ENCODE measurements around the gene TRAPPC5.

DNA sequence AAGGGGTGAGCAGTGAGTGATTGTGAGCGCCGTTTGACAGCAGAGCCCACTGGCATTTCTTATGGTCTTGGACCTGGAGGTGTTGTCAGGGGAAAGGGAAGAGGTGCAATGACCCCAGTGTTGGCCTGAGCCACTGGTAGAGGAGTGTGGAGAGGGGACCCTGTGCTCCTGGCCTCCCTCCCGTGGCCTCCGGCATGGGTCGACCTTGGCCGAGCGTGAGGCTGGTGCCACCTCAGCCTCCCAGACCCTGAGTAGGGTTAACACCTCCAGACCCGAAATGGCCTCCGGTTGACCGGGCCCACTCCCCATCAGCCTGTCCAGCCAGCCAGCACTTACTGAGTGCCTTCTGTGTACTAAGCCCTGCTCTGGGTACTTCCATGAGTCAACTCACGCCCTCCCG lies 6.5 kb downstream of the TRAPPC5 start:
- TF ChIP-seq, protein P1, sequence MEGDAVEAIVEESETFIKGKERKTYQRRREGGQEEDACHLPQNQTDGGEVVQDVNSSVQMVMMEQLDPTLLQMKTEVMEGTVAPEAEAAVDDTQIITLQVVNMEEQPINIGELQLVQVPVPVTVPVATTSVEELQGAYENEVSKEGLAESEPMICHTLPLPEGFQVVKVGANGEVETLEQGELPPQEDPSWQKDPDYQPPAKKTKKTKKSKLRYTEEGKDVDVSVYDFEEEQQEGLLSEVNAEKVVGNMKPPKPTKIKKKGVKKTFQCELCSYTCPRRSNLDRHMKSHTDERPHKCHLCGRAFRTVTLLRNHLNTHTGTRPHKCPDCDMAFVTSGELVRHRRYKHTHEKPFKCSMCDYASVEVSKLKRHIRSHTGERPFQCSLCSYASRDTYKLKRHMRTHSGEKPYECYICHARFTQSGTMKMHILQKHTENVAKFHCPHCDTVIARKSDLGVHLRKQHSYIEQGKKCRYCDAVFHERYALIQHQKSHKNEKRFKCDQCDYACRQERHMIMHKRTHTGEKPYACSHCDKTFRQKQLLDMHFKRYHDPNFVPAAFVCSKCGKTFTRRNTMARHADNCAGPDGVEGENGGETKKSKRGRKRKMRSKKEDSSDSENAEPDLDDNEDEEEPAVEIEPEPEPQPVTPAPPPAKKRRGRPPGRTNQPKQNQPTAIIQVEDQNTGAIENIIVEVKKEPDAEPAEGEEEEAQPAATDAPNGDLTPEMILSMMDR (IDR thresholded peaks at IDR 0.05; ENCODE audit: insufficient read depth, low read depth, low read length) = no peak
- TF ChIP-seq EZH2 (IDR thresholded peaks at IDR 0.05; ENCODE audit: insufficient read depth, low read length) = no peak
